Calu3 (cell line): ENCODE data around the gene SLC25A26. TPM values are rescaled to one million over a fixed set of nuclear protein-coding genes. Genes with fewer than 3 reads are reported as not detected.

Source experiments
- BruUV-seq: library from RNA; stranded (reverse); fragments of 400-500 nt; replicated peaks from 2 replicates; lab custom pipeline; 2021; lab: Mats Ljungman, UMichigan
- CTCF ChIA-PET: fragments of 300-600 bp; sonication (Branson Sonifier 250); formaldehyde crosslinking; loops from one replicate; lab custom pipeline; 2022; ENCODE audit warnings: antibody characterized with exemption; lab: Charles Lee
- DNase-seq: peaks from one replicate; pipeline ENCODE4 v3.0.0; 2022
- H3K27ac Mint-ChIP-seq: one replicate; pipeline ENCODE4 v1.8.0; 2022; ENCODE audit warnings: mixed read lengths; ENCODE audit not compliant: unreplicated experiment
- H3K27me3 Mint-ChIP-seq: one replicate; pipeline ENCODE4 v1.8.0; 2022; ENCODE audit warnings: mixed read lengths; ENCODE audit not compliant: unreplicated experiment
- H3K36me3 Mint-ChIP-seq: one replicate; pipeline ENCODE4 v1.8.0; 2022; ENCODE audit warnings: mild to moderate bottlenecking, moderate library complexity, mixed read lengths; ENCODE audit not compliant: insufficient read depth, unreplicated experiment
- H3K4me1 Mint-ChIP-seq: one replicate; pipeline ENCODE4 v1.8.0; 2022; ENCODE audit warnings: mild to moderate bottlenecking, low read depth, mixed read lengths; ENCODE audit not compliant: unreplicated experiment
- H3K4me3 Mint-ChIP-seq: one replicate; pipeline ENCODE4 v1.8.0; 2022; ENCODE audit warnings: mild to moderate bottlenecking, low read depth, moderate library complexity, mixed read lengths; ENCODE audit not compliant: unreplicated experiment
- H3K9me3 Mint-ChIP-seq: one replicate; pipeline ENCODE4 v1.8.0; 2022; ENCODE audit warnings: low read depth, mixed read lengths; ENCODE audit not compliant: unreplicated experiment
- intact Hi-C: fragments of 100-400 bp; cut with micrococcal nuclease; formaldehyde crosslinking; loops from one replicate; pipeline ENCODE4 v1.10.0; 2022; ENCODE audit not compliant: unreplicated experiment
- total RNA-seq: library from RNA; stranded (reverse); gene quantifications from 2 replicates; pipeline ENCODE4 v1.2.3, GENCODE V29; 2022
- TF ChIP-seq, protein P1 (sequence below): fragments of 200-600 bp; IDR thresholded peaks from one replicate; pipeline ENCODE4 v1.8.0; 2022; ENCODE audit warnings: antibody characterized with exemption; ENCODE audit not compliant: unreplicated experiment

SLC25A26 gene
- total RNA-seq, 1 experiment from 2014 or later = 15.8 TPM

DNA sequence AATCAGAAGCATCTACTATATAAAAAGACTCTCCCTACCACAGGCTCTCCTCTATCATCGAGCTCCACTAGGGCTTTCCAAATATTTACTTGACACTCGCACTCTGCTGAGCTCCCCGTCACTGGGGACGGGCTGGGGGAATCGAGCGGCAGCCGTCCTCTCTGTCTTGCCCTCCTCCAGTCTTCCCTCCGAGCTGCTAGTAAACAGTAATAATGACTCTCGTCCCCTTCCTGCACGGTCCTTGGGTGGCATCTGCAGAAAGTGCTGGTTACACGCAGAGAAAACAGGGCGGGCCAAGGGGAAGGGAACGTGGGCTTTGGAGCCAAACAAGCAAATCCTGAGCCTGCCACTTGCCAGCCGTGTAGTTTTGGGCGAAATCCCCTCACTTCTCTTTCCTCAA lies 183.4 kb downstream of the SLC25A26 start:
- no peak for DNase-seq
- Mint-ChIP-seq H3K27me3 (no peaks in the 10 kb centered on the region), H3K9me3 (no peaks in the 10 kb centered on the region), H3K27ac (no peak overlapping the region), H3K4me1 (no peaks in the 10 kb centered on the region), H3K4me3 (no peak overlapping the region), H3K36me3 (peaks cover 5% of the 10 kb centered on the region)
- CTCF ChIA-PET = no interaction called here
- intact Hi-C loops = no loop called here
- TF ChIP-seq, protein P1, sequence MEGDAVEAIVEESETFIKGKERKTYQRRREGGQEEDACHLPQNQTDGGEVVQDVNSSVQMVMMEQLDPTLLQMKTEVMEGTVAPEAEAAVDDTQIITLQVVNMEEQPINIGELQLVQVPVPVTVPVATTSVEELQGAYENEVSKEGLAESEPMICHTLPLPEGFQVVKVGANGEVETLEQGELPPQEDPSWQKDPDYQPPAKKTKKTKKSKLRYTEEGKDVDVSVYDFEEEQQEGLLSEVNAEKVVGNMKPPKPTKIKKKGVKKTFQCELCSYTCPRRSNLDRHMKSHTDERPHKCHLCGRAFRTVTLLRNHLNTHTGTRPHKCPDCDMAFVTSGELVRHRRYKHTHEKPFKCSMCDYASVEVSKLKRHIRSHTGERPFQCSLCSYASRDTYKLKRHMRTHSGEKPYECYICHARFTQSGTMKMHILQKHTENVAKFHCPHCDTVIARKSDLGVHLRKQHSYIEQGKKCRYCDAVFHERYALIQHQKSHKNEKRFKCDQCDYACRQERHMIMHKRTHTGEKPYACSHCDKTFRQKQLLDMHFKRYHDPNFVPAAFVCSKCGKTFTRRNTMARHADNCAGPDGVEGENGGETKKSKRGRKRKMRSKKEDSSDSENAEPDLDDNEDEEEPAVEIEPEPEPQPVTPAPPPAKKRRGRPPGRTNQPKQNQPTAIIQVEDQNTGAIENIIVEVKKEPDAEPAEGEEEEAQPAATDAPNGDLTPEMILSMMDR = no peak
- BruUV-seq = no TSS peak

DNA sequence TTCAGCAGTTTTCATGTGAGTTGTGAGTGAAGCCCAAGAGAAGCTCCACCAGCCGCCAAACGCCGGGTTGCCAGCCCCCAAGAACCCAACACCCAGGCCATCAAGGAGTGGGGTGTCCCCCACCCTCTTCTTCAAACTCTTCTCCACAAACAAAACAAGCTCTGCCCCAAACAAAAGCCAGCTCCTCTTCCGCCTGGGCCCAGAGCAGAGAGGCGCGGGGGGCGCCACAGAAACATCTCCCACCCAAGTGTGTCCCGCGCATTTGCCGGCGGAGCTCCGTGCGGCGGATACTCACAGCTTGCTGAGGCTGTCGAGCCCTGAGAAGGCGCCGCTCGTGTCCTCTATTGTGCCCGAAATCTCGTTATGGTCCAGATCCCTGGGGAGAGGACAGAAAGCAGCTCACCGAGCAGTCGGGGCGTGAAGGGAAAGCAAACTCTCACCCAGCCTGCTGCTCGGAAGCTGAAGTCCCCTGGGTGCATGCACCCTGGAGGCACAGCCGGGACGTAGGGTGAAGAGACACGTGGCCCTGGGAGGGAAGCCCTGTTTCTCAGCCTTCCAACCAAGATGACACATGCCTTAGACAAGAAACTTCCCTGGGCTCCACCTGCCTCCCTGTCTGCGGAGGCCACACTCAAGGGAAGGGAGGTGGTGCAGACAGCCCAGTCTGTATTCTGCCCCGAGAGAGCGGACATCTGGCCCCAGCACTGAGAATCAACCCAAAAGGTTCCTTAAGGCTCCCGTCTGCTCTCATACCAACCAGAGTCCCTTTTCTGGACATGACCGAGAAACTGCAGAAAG lies 184.3 kb downstream of the SLC25A26 start:
- no peak overlapping the region for H3K27ac Mint-ChIP-seq
- H3K27me3 Mint-ChIP-seq = no peaks in the 10 kb centered on the region
- H3K9me3 Mint-ChIP-seq = no peaks in the 10 kb centered on the region
- CTCF ChIA-PET = no interaction called here
- intact Hi-C loops = loop anchor here (5.0 kb wide), 1 partner anchor 87 kb away; no protein-coding TSS in a partner anchor
- no peak for DNase-seq
- H3K36me3 Mint-ChIP-seq = peaks cover 5% of the 10 kb centered on the region
- no peaks in the 10 kb centered on the region for H3K4me1 Mint-ChIP-seq
- no TSS peak for BruUV-seq
- TF ChIP-seq, protein P1 = no peak
- no peak overlapping the region for H3K4me3 Mint-ChIP-seq

DNA sequence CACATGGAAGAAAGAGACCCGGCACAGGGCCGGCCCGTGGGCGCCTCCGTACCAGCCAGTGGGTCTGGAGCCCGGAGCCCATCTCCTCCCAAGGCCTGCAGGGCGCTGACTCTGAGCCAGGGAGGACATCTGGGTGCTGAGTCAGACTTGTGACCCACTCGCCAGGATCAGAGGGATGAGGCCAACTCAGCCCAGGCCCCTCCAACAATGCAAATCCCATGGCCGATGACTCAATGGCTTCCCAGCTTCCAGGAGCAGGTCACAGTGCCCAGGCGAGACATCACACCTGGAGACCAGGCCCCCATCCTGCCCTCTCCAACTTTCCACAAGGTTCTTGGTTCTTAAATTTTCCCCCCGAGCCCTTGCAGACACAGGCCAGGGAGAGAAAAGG lies 184.9 kb downstream of the SLC25A26 start:
- Mint-ChIP-seq H3K27me3 (no peaks in the 10 kb centered on the region), H3K4me1 (no peaks in the 10 kb centered on the region), H3K36me3 (peaks cover 5% of the 10 kb centered on the region), H3K4me3 (no peak overlapping the region), H3K27ac (no peak overlapping the region), H3K9me3 (no peaks in the 10 kb centered on the region)
- no TSS peak for BruUV-seq
- CTCF ChIA-PET = no interaction called here
- TF ChIP-seq, protein P1 = no peak
- DNase-seq = no peak
- intact Hi-C loops = loop anchor here (5.0 kb wide), 1 partner anchor 87 kb away; no protein-coding TSS in a partner anchor

DNA sequence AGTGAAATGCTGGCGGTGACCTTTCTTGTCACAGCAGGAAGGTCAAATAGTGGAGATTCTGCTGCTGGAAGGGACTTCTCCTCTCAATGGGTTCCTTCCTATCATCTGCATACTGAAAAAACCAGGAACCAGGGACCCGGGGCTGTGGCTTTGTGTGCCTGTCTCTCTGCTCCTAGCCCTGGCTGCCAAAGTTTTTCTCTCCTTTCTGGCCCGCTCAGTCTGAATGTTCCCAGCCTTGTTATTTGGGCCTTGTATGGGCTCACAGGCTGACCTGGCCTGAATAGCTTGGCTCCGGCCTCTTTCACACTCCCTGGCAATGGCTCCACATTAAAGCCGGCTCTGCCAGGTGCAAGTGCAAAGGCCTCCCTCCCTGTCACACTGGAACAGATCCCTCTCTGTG lies 185.4 kb downstream of the SLC25A26 start:
- no TSS peak for BruUV-seq
- Mint-ChIP-seq H3K9me3 (no peaks in the 10 kb centered on the region), H3K36me3 (peaks cover 5% of the 10 kb centered on the region), H3K27ac (no peak overlapping the region), H3K27me3 (no peaks in the 10 kb centered on the region), H3K4me1 (no peaks in the 10 kb centered on the region), H3K4me3 (no peak overlapping the region)
- CTCF ChIA-PET = no interaction called here
- no peak for DNase-seq
- intact Hi-C loops = loop anchor here (5.0 kb wide), 1 partner anchor 86 kb away; no protein-coding TSS in a partner anchor
- TF ChIP-seq, protein P1 = no peak
